Panc1 (cell line): ENCODE results near the gene INTS4. TPM values are rescaled to one million over a fixed set of nuclear protein-coding genes. Genes with fewer than 3 reads are reported as not detected.
A peak's percentile ranks its signal among the peaks of the same experiment; 100 is the strongest.

Experiments used
- ATAC-seq: fragments of 200-7000 bp; cut with Tn5 transposase; 2 replicates; pipeline ENCODE4 v1.9.1; 2020; ENCODE audit warnings: mild to moderate bottlenecking, moderate library complexity
- BruUV-seq: library from RNA; stranded (reverse); fragments of 400-500 nt; replicated peaks from 2 replicates; lab custom pipeline; 2021; lab: Mats Ljungman, UMichigan
- CTCF ChIA-PET: fragments of 300-600 bp; sonication (Branson Sonifier 250); formaldehyde crosslinking; loops from one replicate; lab custom pipeline; 2022; ENCODE audit warnings: antibody characterized with exemption; lab: Charles Lee
- POLR2A ChIA-PET: fragments of 300-600 bp; sonication (Branson Sonifier 250); formaldehyde crosslinking; loops from one replicate; lab custom pipeline; 2022; ENCODE audit warnings: antibody characterized with exemption; lab: Charles Lee
- DNase-seq: peaks from one replicate; pipeline ENCODE4 v3.0.0-alpha.2; 2010; ENCODE audit warnings: low read depth, low spot score
- H3K27ac ChIP-seq: 2 replicates; pipeline ENCODE4 v1.5.1; 2011; ENCODE audit warnings: mild to moderate bottlenecking, low read length, inconsistent platforms
- H3K27me3 ChIP-seq: fragments of 200-500 bp; sonication (Bioruptor generic); 2 replicates; pipeline ENCODE4 v1.6.0; 2014; ENCODE audit warnings: low read length, inconsistent platforms; ENCODE audit not compliant: control insufficient read depth, insufficient read depth
- H3K36me3 ChIP-seq: fragments of 200-500 bp; sonication (Bioruptor generic); 2 replicates; pipeline ENCODE4 v1.5.1; 2014; ENCODE audit warnings: inconsistent platforms, mild to moderate bottlenecking, low read length, moderate library complexity; ENCODE audit not compliant: control insufficient read depth, insufficient read depth
- H3K4me1 ChIP-seq: 2 replicates; pipeline ENCODE4 v1.5.1; 2011; ENCODE audit warnings: inconsistent platforms, mild to moderate bottlenecking, low read length, moderate library complexity; ENCODE audit not compliant: control insufficient read depth, insufficient read depth
- H3K4me3 ChIP-seq, 2 experiments: 2 replicates each; pipeline ENCODE4 v1.5.1; 2011 to 2012; ENCODE audit warnings: low read depth in 2 of 2, low read length in 2 of 2, mild to moderate bottlenecking in 2 of 2, inconsistent platforms in 1 of 2, moderate library complexity in 1 of 2
- H3K9me3 ChIP-seq: fragments of 200-500 bp; sonication (Bioruptor generic); 2 replicates; pipeline ENCODE4 v1.5.1; 2014; ENCODE audit warnings: low read depth, mild to moderate bottlenecking, inconsistent platforms, low read length, moderate library complexity; ENCODE audit not compliant: control insufficient read depth, insufficient read depth
- POLR2AphosphoS5 ChIP-seq: IDR thresholded peaks from 2 replicates; pipeline ENCODE4 v1.6.1; 2012; ENCODE audit warnings: mild to moderate bottlenecking, low read depth, low read length, moderate library complexity
- SIN3A ChIP-seq: IDR thresholded peaks from 2 replicates; pipeline ENCODE4 v1.6.1; 2012; ENCODE audit warnings: low read depth, mild to moderate bottlenecking, low read length, moderate library complexity, borderline replicate concordance; ENCODE audit not compliant: insufficient read depth
- TCF7L2 ChIP-seq: IDR thresholded peaks from 2 replicates; pipeline ENCODE4 v1.6.1; 2011; ENCODE audit warnings: mild to moderate bottlenecking, low read depth, low read length, inconsistent platforms
- in situ Hi-C: cut with HindIII; loops from 2 replicates; pipeline ENCODE4 v1.10.0; 2016; ENCODE audit warnings: low sequenced_read_pairs, low pct_unique_long_range_greater_than_20kb
- intact Hi-C: fragments of 100-400 bp; cut with micrococcal nuclease; formaldehyde crosslinking; loops from one replicate; pipeline ENCODE4 v1.10.0; 2022; ENCODE audit not compliant: unreplicated experiment
- total RNA-seq: library from RNA; stranded (reverse); gene quantifications from one replicate; pipeline ENCODE4 v1.2.1, GENCODE V29; 2021; ENCODE audit not compliant: unreplicated experiment
- TF ChIP-seq, protein P1 (sequence below), 2 experiments: IDR thresholded peaks; 2 replicates each; pipeline ENCODE4 v1.6.1; 2011 to 2012; ENCODE audit warnings: low read depth in 2 of 2, control low read depth in 1 of 2, low read length in 1 of 2, mild to moderate bottlenecking in 1 of 2, moderate library complexity in 1 of 2; ENCODE audit not compliant: insufficient read depth in 1 of 2
- TF ChIP-seq, protein P2 (sequence below): fragments of 450-650 bp; IDR thresholded peaks from 2 replicates; pipeline ENCODE4 v1.5.1; 2017; ENCODE audit warnings: mild to moderate bottlenecking

The INTS4 gene
- total RNA-seq, 1 experiment from 2014 or later: 48.2 TPM

DNA sequence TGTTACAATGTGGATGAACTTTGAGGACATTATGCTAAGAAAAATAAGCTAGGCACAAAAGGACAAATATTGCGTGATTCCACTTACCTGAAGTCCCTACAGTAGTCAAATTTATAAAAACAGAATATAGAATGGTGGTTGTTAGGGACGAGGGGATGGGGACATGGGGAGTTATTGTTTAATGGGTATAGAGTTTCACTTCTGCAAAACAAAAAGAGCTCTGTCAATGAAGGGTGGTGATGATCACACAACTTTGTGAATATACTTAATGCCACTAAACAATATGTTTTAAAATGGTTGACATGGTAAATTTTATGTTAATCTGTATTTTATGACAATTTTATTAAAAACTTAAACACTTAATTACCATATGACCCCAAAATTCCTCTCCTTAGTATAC is 26.1 kb downstream of the INTS4 start:
- ChIA-PET CTCF (no interaction called here), POLR2A (no interaction called here)
- ATAC-seq: no peak
- no peak for DNase-seq
- H3K27me3 ChIP-seq: no peaks in the 10 kb centered on the region
- in situ Hi-C loops (no loop called here), intact Hi-C loops (no loop called here)
- no peaks in the 10 kb centered on the region for H3K9me3 ChIP-seq
- no peaks in the 10 kb centered on the region for H3K36me3 ChIP-seq
- no peaks in the 10 kb centered on the region for H3K4me1 ChIP-seq
- H3K4me3 ChIP-seq: no peak overlapping the region
- TF ChIP-seq POLR2AphosphoS5 (no peak), TCF7L2 (no peak), SIN3A (no peak)
- TF ChIP-seq, protein P1, sequence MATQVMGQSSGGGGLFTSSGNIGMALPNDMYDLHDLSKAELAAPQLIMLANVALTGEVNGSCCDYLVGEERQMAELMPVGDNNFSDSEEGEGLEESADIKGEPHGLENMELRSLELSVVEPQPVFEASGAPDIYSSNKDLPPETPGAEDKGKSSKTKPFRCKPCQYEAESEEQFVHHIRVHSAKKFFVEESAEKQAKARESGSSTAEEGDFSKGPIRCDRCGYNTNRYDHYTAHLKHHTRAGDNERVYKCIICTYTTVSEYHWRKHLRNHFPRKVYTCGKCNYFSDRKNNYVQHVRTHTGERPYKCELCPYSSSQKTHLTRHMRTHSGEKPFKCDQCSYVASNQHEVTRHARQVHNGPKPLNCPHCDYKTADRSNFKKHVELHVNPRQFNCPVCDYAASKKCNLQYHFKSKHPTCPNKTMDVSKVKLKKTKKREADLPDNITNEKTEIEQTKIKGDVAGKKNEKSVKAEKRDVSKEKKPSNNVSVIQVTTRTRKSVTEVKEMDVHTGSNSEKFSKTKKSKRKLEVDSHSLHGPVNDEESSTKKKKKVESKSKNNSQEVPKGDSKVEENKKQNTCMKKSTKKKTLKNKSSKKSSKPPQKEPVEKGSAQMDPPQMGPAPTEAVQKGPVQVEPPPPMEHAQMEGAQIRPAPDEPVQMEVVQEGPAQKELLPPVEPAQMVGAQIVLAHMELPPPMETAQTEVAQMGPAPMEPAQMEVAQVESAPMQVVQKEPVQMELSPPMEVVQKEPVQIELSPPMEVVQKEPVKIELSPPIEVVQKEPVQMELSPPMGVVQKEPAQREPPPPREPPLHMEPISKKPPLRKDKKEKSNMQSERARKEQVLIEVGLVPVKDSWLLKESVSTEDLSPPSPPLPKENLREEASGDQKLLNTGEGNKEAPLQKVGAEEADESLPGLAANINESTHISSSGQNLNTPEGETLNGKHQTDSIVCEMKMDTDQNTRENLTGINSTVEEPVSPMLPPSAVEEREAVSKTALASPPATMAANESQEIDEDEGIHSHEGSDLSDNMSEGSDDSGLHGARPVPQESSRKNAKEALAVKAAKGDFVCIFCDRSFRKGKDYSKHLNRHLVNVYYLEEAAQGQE (IDR thresholded peaks at IDR 0.05; ENCODE audit: insufficient read depth in 1 of 2, low read depth in 2 of 2, low read length in 1 of 2): no peak
- TF ChIP-seq, protein P2, sequence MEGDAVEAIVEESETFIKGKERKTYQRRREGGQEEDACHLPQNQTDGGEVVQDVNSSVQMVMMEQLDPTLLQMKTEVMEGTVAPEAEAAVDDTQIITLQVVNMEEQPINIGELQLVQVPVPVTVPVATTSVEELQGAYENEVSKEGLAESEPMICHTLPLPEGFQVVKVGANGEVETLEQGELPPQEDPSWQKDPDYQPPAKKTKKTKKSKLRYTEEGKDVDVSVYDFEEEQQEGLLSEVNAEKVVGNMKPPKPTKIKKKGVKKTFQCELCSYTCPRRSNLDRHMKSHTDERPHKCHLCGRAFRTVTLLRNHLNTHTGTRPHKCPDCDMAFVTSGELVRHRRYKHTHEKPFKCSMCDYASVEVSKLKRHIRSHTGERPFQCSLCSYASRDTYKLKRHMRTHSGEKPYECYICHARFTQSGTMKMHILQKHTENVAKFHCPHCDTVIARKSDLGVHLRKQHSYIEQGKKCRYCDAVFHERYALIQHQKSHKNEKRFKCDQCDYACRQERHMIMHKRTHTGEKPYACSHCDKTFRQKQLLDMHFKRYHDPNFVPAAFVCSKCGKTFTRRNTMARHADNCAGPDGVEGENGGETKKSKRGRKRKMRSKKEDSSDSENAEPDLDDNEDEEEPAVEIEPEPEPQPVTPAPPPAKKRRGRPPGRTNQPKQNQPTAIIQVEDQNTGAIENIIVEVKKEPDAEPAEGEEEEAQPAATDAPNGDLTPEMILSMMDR: no peak
- no peak overlapping the region for H3K27ac ChIP-seq
- BruUV-seq: no TSS peak

DNA sequence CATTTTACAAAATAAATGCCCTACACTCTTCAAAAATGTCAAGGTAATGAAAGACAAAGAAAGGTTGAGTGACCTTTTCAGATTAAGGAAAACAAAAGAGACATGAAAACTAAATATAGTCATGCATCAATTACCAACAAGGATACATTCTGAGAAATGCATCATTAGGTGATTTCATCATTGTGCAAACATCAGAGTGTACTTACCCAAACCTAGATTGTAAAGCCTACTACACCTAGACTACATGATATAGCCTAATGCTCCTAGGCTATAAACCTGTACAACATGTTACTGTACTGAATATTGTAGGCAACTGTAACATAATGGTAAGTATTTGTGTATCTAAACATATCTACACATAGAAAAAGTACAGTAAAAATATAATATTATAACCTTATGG is 26.7 kb downstream of the INTS4 start:
- ChIA-PET POLR2A (no interaction called here), CTCF (no interaction called here)
- DNase-seq (peak; percentile 4), ATAC-seq (no peak)
- TF ChIP-seq, protein P2: no peak
- TF ChIP-seq, protein P1 (IDR thresholded peaks at IDR 0.05; ENCODE audit: insufficient read depth in 1 of 2, low read depth in 2 of 2, low read length in 1 of 2): no peak
- TF ChIP-seq POLR2AphosphoS5 (no peak), SIN3A (no peak), TCF7L2 (no peak)
- no peak overlapping the region for H3K4me3 ChIP-seq
- in situ Hi-C loops: no loop called here
- no peaks in the 10 kb centered on the region for H3K4me1 ChIP-seq
- H3K36me3 ChIP-seq: no peaks in the 10 kb centered on the region
- BruUV-seq: no TSS peak
- no peak overlapping the region for H3K27ac ChIP-seq
- H3K27me3 ChIP-seq: no peaks in the 10 kb centered on the region
- H3K9me3 ChIP-seq: no peaks in the 10 kb centered on the region
- intact Hi-C loops: no loop called here
